NCI-H1930 (cell line): ENCODE results near the gene PLEKHD1.

Experiments
- DNase-seq, 2 experiments: peaks; one replicate each; lab custom pipeline; 2025; lab: John Stamatoyannopoulos, UW

PLEKHD1 gene

DNA sequence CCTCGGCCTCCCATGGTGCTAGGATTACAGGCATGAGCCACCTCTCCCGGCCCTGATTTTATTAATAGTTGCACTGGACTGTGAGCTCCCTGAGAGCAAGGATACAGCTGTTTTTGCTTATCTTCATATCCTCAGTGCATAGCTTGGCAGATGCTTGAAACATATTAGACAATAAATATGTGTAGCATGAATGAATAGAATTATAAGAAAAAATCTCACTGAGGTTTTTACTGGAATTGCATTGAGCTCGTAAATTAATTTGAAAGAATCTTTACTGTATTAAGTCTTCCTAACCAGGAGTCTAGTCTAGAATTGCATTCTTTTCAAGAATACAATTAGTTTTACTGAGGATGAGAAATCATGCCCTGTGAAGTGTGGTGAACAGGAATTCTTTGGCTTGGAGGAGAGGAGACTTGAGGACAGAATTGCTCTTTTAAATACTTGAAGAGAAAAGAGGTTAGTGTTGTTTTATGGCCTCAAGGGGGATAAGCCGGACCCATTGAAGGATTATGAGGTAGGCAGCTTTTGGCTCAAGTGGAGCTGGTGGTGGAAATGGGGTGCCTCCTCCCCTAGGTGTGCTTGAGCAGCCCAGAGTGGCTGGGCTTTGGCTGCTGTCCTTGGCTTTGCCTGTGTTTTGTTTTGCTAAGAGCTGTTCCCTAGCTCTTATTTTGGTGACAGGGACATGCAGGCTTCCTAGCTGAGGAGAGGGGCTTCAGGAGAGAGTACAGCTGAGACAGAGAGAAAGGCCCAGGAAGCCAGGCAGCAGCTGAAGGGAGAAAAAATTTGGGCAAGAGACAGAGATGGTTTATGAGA lies 34.0 kb downstream of the PLEKHD1 start:
- no peak for DNase-seq

DNA sequence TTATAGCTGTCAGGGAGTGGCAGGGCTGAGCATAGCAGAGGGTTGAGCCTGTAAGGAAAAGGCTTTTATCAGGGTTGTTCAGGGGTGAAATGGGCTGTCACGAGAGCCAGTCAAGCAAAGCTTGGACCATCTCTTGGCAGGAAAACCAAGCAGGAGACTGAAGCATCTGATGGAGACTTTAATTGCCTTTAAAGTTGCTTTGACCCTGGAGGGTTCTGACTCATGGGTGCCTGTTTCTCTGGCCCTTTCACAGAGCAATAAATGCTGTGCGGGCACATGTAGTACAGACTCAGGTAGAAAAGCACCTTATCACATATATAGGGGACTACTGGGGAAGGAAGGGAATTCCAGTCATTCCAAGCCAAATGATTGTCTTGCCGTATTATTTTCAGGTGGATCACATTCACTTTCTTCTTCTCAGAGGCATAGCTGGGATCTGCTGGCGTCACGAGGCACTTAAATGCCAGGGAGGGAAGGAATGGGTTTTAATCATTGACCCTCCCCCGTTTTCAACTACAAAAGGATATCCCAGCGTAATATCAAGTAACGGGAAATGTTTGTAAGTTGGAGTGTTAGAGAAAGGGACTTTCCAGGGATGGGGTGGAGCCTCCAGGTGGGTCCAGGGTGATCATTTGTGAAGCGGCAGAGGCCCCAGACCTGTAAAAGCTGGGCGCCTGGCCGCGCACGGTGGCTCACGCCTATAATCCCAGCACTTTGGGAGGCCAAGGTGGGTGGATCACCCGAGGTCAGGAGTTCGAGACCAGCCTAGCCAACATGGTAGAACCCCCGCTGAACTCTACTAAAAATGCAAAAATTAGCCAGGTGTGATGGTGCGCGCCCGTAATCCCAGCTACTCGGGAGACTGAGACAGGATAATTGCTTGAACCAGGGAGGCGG lies 34.9 kb downstream of the PLEKHD1 start:
- DNase-seq: no peak

DNA sequence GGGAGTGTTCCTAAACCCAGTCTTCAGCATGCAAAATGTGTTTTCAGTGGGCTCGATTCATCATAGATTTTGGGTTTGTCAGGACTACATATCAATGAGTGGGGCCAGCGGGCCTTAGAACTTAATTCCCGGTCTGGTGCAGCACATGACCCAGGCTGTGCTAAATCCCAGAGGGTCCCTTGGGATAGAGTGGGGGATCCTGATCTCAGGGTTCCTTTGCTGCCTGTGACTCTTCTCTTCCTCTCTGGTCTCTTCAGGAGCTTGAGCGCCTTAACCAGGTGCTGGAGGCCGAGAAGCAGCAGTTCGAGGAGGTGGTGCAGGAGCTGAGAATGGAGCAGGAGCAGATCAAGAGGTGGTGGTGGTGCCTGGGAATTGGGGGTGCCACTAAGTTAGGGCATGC lies 37.5 kb downstream of the PLEKHD1 start:
- no peak for DNase-seq

DNA sequence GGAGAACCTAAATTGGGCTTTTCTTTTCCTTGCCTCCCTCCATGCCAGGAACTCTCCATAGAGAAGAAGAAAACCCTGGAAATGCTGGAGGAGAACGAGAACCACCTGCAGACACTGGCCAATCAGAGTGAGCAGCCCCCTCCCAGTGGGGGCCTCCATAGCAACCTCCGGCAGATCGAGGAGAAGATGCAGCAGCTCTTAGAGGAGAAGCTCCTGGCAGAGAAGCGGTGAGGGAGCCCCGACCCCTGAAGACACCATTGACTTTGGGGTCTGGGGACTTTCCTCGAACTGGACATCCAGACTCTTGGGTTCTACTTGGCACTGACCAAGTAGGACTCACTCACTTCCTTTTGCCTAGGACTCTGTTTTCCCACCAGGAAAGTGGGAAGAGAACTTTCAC lies 41.4 kb downstream of the PLEKHD1 start:
- DNase-seq: no peak

DNA sequence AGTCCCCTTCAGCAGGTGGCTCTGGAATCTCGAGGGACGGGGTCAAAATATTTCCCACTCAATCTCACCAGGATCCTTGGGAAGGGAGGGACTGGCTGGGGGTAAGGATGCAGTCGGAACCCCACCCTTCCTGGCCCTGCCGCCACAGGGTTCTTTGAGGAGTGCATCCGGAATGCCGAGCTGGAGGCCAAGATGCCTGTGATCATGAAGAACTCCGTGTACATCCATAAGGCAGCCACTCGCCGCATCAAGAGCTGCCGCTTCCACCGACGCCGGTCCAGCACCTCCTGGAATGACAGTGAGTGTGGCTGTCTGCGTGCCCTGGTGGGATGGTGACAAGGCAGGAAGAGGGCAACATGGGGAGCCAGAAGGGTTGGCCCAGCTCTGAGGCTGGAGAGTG lies 43.1 kb downstream of the PLEKHD1 start:
- DNase-seq: no peak

DNA sequence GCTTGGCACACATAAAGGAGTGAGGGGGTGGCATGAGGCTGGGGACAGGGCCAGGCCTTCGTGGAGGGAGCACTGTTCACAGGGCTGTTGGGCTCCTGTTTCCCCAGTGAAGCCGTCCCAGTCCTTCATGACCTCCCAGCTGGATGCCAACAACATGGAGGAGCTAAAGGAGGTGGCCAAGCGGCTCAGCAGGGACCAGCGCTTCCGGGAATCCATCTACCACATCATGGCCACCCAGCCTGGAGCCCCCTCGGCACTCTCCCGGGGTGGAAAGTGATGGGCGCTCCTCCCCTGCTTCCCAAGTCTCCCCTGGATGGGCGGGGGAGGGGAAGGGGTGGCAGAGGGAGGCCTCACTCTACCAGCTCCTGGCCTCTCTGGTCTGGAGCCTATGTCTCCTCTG lies 43.6 kb downstream of the PLEKHD1 start:
- no peak for DNase-seq

DNA sequence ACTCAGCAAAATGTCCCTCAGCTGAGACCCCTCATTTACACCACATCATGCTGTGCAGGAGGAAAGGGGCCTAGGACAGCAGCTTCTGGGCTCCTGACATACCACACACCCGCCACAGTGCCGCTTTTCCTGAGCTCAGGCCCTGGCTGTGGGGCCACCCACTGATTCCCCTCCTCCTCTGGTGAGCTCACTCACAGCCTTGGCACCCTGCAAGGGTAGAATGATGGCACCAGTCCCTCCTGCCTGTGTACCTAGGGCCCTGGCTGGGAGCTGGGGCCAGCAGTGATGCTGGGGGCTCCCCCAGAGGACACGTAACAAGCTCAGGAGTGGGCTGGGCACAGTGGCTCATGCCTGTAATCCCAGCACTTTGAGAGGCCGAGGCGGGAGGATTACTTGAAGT lies 44.4 kb downstream of the PLEKHD1 start:
- DNase-seq: no peak

DNA sequence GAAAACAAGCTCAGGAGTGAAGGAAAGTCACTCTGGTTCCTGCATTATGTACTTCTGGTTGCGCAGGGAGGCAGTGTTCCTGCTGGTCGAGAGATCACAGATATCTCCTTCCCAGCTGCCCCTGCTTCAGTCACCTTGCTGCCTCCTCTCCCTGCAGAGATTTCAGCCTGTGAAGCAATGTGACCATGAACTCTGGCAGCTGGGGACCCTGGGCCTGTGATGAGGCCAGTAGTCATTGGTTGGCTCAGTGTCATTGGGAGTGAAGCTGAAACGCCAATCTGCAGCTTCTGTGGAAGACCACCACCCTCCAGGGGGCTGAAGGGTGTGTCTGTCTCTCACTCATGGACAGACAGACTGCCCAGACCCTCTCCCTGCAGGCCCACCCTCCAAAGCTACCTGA lies 45.0 kb downstream of the PLEKHD1 start:
- DNase-seq: no peak

DNA sequence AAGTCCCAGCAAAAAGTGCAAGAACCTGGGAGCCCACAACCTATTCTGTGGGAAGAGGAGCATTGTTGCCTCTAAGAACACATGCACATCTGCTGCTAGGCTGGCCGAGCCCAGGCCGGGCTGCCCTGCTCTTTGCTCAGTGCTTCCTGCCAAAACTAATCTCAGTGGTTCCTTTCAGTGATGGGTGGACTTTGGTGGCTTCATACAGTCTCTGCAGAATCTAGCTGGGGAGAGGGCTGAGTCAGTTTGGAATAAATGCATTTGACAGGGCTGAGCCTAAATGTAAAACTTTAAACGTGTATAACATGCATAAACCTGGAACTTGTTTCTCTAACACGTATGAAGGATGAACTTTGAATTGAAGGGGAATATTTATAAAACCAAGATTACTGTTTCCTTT lies 45.6 kb downstream of the PLEKHD1 start:
- no peak for DNase-seq

DNA sequence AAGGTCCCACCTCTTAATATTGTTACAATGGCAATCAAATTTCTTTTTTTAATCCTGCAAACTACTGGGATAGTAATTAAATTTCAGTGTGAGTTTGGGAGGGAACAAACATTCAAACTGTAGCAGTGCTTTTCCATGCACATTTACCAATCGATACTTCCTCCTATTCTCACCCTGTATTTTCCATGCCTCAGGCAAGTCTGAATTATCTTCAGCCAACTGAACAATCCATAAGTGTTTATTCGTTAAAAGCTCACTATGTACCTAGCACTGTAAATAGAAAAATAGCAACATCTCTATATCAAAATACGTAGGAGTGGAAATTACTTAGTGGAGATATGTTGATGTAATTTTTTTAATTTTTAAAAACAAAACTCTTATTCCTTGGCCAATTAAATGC lies 46.6 kb downstream of the PLEKHD1 start:
- DNase-seq: no peak

DNA sequence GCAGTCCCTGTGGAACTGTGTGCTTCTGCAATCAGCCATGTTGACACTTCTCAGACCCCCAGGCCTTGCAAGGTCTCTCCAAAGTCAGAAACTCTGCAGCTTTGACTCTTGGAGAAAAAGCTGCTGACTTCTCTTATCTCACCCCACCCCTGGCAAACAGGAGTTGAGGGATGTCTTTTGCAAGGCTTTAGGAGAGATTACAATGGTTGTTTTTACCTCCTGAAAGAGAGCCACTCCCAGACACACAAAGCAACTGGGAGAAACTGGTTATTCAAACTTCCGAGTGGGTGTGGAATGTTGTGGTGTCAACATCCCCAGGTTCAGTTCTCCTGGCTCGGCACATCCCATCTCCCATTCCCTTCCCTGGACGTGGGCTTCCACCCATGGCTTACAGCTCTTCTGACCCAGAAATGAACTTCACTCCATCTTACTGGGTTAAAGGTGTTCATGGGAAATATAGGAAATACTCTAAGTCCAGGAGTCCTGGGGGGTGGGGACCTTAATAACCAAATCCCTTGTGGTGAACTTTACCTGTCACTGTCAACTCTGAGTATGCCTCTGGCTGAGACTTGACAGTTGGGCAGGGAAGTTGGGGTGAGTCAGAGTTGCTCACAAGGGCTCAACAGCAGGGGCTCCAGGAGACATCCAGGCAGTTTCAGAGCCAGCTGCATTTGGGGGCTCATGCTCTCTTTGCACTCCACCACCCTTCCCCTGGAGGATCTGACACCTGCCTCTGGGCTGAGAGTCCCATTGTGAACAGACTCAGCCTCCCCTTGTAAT lies 48.2 kb downstream of the PLEKHD1 start:
- DNase-seq: no peak

DNA sequence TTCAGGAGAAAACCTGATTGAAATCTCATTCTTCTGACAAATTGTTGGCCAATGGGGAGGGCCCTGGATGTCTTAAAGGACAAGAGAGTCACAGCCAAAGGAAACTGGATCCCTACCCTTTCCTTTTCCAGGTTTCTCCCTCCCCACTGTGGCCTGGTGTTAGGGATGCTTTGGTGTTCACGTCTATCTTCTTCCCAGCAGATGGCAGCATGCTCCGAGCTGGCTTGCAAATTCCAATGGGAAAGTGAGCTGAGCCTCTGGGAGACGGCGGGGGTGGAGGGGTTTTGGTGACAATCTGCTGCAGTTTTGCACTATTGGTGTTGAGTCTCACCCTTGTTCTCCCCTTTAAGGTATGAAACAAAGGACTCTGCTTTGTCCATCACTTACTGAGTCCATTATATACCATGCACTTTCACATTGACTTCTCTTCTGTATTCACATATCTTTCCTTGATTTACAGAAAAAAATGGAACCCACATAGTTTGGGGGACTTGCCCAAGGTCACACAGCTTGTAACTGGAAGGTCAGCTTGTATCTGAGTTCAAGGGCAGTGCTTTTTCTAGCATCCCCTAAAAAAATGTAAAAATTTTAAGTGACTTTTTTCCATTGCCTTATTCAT lies 50.8 kb downstream of the PLEKHD1 start:
- DNase-seq: peak; percentile 34 to 43

DNA sequence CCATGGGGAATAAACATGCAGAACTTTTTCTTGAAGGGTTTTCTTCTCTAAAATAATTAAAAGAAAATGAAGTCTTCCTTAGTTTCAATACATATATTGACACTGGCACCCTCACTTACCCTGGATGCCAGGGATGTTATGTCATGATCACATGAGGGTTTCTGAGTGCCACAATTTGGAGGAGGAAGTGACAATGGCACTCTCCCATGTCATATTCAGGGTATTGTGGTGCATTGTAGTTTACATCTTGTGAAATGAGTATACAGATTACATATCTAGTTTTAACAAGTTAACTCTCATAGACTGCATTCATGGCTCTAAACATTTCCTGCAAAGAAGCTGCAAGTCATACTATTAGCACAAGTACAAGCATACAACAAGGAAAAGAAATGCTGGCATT lies 52.4 kb downstream of the PLEKHD1 start:
- no peak for DNase-seq

DNA sequence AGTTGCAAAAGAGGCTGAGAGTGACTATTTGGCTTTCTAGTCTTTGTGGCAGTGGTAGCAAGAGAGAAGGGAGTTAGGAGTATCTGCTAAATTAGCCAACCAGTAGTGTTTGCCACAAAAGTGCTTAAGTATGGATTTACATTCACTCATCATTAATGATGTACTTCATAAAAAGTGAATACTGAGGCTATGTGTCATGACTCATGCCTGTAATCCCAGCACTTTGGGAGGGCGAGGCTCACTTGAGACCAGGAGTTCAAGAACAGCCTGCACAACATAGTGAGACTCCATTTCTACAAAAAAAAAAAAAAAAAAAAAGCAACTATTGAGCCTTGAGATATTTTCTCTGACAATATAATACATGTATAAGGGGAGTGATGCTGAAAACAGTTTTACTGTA lies 53.4 kb downstream of the PLEKHD1 start:
- no peak for DNase-seq

DNA sequence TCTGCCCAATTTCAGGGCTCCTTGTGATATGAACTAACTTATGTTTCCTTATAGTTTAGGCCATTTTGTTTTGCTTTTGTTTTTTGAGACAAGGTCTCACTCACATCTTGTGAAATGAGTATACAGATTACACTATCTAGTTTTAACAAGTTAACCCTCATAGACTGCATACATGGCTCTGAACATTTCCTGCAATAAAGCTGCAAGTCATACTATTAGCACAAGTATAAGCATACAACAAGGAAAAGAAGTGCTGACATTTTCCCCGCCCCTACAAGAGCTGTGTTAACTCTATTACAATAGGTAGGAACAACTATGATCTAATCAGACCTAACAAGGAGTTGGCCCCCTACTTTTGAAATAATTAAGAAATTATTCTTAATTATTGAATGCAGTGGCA lies 54.2 kb downstream of the PLEKHD1 start:
- no peak for DNase-seq

DNA sequence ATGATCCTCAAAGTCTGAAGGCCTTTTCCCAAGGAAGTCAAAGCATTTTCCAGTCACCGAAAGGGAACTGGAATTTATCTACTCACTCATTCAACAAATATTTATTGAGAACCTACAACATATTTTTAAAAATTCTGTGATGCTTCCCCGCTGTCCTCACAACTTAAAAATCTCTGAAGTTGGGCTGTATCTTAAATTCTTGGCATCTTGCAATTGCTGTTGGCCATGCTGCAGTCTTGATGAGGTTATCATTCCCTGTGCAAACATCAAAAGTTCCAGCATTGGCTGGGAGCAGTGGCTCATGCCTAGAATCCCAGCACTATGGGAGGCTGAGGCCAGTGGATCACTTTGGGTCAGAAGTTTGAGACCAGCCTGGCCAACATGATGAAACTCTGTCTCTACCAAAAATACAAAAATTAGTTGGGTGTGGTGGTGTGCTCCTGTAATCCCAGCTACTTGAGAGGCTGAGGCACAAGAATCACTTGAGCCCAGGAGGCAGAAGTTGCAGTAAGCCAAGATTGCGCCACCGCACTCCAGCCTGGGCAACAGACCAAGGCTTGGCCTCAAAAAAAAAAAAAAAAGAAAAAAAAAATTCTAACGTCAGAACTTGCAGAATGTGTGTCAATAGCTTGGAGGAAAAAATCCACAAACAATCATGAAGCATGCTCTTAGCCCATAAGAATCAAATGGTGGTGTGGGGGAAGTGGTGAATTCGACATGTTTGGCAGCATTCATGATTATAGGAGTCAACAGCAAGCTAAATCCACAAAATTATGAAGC lies 55.3 kb downstream of the PLEKHD1 start:
- no peak for DNase-seq

DNA sequence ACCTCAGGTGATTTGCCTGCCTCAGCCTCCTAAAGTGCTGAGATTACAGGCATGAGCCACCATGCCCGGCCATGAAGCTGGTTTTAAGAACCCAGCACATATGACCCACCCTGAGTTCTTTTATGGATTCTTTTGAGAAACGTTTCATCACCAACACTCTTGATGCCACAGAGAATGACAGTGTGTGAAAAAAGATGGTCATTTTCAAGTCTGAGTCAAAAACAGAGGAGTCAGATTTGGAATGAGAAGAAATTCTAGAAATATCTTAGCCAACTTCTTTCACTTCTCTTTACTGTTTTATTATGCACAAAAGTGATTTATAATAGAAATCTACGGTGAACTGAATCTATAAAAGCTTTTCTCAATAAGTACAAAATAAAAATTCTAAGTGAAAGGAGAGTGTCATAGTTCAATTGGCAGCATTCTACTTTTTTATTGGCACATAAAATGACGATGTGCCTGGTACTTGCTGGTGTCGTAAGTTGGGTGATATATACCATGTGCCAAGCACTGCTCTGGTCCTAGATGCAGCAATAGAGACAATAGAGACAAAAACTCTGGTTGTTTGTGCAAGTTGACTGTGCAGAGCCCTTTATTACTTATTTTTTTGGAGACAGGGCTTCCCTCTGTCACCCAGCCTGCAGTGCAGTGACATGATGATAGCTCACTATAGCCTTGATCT lies 56.3 kb downstream of the PLEKHD1 start:
- no peak for DNase-seq

DNA sequence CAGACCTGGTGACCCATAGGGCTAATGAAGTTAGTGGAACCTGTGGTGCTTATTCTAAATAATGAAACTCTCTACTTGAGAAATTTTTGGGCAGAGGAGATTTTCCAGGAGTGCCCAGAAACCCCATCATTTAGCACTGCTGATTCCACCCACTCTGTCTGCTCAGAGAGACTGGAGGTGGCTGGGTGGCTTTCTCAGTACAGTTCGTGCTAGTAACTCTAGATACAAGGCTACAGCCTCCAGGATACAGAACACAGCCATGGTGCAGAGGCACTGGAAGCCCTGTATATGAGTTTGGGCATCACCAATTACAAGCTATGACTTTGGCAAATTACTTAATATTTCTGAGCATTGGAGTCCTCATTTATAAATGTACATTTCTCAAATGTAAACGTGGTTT lies 57.8 kb downstream of the PLEKHD1 start:
- DNase-seq: no peak

DNA sequence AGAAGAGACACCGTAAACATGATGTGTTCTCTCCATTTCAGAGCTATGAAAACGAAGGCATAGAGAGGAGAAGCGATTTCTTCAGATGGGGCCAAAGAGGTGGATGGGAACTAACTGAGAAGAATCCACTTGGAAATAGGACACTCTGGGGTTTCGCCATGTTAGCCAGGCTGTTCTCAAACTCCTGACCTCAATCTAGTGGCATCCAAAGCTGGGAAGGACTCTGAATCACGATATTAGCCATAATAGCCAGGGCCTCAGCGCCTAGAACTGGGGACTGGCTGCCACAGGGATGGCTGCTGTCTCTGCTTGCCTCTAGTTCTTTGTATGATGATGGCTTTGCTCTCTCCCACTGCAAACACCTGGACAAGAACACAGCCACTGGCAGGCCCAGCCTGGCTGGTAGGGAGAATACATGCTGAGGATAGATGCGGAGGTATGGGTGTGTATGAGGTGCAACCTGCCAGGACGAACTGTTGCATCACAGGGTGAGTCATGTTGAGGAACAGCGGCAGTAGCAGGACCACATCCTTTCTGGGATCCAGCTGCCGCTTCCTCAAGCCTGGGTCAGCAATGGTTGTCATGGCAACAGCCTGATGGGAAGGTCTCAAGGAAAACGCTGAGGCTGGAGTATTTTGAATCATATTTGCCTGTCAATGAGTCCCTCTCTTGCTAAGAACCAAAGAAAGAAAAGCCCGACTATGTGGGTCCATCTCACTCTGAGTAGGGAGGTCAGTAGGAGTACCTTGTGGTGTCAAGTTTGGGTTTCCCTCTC lies 59.0 kb downstream of the PLEKHD1 start:
- no peak for DNase-seq
